Measurements from ENCODE around the gene PCDH8.
A peak's percentile ranks its signal among the peaks of the same experiment; 100 is the strongest.

The PCDH8 gene

DNA sequence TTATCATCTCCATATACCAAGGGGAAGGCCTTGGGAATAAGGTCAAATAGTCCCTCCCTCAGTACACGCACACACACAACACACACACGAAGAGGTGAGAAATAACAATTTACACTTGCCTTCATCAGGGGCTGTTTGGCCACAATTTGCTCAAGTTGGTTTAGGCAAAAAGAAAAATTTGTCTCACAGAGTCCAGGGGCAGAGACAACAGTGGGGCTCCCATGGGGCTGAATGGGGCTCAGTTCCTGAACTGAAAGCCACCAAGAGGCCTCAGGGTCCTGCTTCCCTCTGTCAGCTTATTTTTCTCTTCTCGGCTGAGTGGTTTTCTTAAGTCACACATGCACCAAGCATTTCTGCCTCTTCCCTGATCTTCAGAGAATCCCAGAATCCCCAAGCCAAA lies 35.5 kb downstream of the PCDH8 start:
- FAIRE-seq, result no peak
- no peak for TF ChIP-seq POLR2A (IDR thresholded peaks at IDR 0.05; ENCODE audit: low read depth, low read length)

DNA sequence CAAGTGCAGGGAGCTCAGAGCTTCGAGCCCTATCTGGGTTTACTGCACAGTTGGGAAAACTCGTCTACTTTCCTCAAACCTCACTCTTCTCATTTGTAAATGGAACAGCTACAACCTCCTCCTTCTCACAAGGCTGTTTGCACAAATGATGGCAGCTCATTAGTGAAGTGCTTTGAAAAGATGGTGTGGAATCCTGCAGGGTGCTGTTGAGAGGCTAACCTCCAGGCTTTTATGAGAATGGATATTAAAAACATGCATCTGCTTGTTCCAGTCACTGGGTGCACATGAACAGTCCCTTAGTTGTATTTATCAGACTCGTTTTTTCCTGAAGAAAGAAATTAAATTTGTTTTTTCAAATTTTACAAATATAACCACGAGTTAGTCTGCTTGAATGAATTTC lies 36.6 kb downstream of the PCDH8 start:
- no peak for FAIRE-seq
- no peak for DNase-seq (ENCODE audit: insufficient read length, low spot score)
- no peak for TF ChIP-seq POLR2A (IDR thresholded peaks at IDR 0.05; ENCODE audit: low read depth, low read length)

More for the DNA sequence above, 35.5 kb downstream of the PCDH8 start:
- DNase-seq (ENCODE audit: insufficient read length, low spot score), result no peak

DNA sequence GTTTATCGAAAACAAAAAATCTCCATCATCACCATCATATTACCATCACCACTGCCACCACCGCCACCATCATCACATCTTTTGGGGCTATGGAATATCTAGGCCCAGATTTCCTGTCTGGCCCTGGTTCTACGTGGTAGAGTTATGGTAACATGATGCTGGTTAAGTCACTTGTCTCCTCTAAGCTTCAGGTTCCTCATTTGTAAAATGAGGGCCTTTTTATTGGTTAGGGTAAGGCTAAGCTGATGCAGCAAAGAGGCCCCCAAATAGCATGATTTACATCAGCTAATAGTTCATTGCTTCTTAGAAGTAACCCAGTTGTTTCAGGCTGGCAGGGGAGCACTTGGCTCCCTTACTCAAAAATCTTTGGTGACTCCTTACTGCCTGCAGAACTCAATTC lies 37.9 kb downstream of the PCDH8 start:
- no peak for DNase-seq (ENCODE audit: insufficient read length, low spot score)
- no peak for FAIRE-seq

DNA sequence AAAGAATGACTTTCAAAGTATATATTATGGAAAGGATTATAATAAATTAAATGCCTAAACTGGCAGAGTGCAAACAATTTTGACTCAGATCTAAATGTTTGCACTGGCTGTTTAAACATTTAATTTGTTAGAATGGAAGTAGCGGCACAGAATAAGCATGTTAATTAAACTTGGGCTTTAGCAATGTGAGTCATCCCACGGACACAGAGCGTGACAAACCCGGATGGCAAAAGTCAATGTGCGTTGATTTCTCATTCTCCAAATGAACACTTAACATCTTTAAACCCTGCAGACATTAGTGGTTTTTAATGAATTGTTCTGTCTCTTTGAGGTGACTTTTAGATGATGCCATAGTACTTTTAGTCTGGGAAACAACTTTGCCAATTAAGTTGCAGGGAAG lies 38.4 kb downstream of the PCDH8 start:
- FAIRE-seq (no peak), DNase-seq (ENCODE audit: insufficient read length, low spot score) (no peak)
- TF ChIP-seq POLR2A (IDR thresholded peaks at IDR 0.05; ENCODE audit: low read depth, low read length), result no peak

More for the DNA sequence above, 37.9 kb downstream of the PCDH8 start:
- no peak for TF ChIP-seq POLR2A (IDR thresholded peaks at IDR 0.05; ENCODE audit: low read depth, low read length)

DNA sequence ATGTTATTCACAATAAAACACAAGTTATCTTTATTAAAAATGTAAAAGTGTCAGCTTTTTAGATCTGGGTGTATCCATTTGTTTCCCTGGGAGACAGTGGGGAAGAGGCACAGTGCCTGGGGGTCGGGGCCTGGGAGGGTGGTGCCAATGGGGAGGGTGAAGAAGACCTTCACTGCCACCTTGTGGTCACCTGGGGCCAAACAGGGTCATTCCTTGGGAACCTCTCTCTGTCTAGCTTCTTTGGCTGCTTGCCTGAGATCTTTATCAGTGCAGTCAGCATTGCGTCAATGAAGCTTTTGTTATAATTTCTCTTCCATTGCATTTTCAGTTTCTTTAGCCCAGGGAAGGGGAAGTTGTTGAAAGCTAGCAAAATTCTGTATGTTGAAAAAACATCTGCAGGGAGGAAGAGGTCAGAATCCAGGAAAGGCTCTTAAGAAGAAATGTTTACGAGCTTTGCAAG lies 39.1 kb downstream of the PCDH8 start:
- no peak for TF ChIP-seq POLR2A (IDR thresholded peaks at IDR 0.05; ENCODE audit: low read depth, low read length)
- no peak for FAIRE-seq
- peak; percentile 55 for DNase-seq (ENCODE audit: insufficient read length, low spot score)

DNA sequence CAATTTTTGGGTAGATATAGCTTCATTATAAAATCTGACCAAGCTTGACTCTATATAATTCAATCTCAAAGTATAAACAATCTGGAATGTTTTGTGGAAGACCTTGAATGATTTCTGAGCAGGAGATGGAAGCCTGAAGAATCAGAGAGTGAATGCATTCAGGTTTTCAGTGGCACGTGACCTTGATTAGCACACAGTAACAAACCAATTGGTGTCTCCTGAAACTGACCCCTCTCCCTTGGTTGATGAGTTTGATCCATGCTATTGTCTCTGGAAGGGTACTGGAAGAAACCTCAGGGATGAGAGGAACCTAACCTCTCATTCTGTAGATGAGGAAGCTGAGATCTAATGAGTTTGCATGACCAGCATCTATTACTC lies 39.6 kb downstream of the PCDH8 start:
- TF ChIP-seq POLR2A (IDR thresholded peaks at IDR 0.05; ENCODE audit: low read depth, low read length), result no peak
- DNase-seq (ENCODE audit: insufficient read length, low spot score) (no peak), FAIRE-seq (no peak)

DNA sequence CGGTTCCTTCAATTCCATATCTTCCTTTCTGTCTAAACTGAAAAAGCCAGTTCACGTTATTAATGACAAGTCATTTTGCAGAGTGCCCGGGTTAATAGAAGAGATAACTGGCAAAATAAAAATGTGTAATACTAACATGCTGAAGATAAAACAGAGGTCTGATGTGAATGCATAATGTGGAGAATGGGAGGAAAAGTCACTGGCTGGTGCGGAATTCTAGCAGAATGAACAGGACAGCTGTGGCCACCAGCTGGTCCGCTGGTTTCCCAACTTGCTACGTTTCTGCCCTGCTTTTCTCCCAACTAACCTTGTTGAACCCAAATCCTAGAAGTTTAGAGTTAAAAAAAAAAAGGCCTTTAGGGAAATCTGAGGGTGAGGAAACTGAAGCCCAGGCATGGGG lies 42.4 kb downstream of the PCDH8 start:
- DNase-seq (ENCODE audit: insufficient read length, low spot score) (no peak), FAIRE-seq (no peak)
- TF ChIP-seq POLR2A (IDR thresholded peaks at IDR 0.05; ENCODE audit: low read depth, low read length), result no peak

DNA sequence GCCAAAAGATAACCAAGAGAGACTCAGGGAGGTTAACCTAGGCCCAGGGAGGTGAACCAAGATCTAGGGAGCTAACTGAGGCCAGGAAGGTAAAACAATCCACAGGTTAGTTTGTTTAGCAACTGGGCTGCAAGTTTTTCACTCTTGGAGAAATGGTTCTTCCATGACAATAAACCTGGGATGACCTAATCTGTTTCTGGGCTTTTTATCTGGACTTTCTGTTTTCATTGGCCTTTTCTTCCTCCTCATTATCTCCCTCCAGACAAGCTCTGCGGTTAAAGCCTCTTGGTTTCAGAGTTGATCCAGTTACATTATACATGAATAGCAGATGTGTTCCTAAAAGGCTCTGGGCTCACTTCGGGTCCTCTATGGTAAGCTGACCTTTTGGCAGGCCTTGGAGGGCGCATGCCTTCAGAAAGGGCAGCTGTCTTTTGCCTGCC lies 44.2 kb downstream of the PCDH8 start:
- DNase-seq (ENCODE audit: insufficient read length, low spot score) (no peak), FAIRE-seq (no peak)
- TF ChIP-seq POLR2A (IDR thresholded peaks at IDR 0.05; ENCODE audit: low read depth, low read length), result no peak

DNA sequence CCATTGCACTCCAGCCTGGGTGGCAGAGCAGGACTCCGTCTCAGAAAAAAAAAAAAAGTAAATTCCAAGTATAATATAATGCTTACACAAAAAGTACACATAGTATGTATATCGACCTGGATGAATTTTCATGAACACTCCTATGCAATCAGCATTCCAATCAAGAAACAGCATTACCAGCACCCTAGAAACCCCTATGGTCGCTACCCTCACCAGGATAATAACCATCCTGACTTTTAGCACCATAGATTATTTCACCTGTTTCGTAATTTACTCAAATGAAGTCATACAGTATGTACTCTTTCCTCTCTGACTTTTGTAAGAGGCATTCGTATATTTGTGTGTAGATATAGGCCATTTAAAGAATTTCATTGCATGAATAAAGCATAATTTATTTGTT lies 47.6 kb downstream of the PCDH8 start:
- FAIRE-seq, result no peak
- DNase-seq (ENCODE audit: insufficient read length, low spot score), result no peak
- no peak for TF ChIP-seq POLR2A (IDR thresholded peaks at IDR 0.05; ENCODE audit: low read depth, low read length)

DNA sequence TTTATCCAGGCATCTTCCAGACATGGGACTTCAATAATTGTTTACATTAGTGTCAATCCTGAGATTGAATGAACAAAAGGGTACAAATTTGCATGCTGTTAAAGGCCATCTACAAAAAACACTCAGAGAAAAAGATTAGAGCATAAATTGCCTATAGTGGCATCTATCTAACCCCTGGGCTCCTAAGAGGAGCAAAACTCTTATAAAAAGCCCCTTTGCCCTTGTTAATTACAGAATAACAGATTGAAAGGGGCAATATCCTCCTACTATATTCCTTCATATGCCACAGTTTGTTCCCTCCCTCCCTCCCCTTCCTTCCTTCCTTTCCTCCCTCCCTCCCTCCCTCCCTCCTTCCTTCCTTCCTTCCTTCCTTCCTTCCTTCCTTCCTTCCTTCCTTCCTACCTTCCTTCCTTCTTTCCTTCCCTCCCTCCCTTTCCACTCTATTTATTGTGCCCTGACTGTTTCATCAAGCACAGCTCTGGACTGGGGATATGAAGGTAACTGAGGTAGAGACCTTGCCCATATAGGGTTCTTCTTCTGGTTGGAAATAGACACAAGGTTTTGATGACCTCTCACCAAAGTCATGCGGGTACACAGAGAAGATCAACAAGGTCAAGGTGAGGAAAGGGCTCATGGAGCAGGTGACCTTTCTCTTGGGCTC lies 49.5 kb downstream of the PCDH8 start:
- FAIRE-seq (no peak), DNase-seq (ENCODE audit: insufficient read length, low spot score) (no peak)
- no peak for TF ChIP-seq POLR2A (IDR thresholded peaks at IDR 0.05; ENCODE audit: low read depth, low read length)

DNA sequence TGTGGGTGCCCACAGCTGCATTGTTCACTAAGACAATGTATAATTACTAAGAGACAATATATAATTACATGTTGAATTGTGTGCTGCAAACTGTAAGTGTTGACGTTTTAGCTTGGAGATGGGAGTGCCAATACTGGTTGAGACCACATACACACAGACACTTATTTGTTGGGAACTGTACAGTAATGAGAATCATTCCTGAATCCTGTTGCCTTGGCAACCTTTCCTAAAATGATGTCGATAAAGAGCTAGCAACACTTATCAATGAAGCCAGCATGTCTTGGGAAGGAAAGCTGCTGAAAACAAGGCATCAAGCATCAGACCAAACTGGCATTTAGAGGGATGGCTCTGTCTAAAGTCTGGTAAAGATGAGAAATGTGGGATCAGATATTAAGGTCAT lies 51.3 kb downstream of the PCDH8 start:
- FAIRE-seq, result no peak
- DNase-seq (ENCODE audit: insufficient read length, low spot score), result no peak
- no peak for TF ChIP-seq POLR2A (IDR thresholded peaks at IDR 0.05; ENCODE audit: low read depth, low read length)

DNA sequence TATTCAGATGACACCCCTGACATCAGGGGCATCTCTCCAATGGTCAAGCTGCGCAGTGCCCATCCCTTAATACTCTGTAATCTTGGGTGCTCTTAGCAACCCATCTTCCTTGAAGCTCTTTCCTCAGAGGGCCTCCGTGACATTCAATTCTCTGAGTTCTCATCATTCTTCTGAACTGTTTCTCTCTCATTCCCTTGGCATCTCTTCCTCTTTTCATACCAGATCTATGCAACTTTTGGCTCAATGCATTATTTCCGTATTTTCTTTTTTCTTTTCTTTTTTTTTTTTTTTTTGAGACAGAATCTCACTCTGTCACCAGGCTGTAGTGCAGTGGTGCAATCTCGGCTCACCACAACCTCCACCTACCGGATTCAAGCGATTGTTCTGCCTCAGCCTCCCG lies 53.9 kb downstream of the PCDH8 start:
- DNase-seq (ENCODE audit: insufficient read length, low spot score), result no peak
- no peak for TF ChIP-seq POLR2A (IDR thresholded peaks at IDR 0.05; ENCODE audit: low read depth, low read length)
- FAIRE-seq, result no peak

DNA sequence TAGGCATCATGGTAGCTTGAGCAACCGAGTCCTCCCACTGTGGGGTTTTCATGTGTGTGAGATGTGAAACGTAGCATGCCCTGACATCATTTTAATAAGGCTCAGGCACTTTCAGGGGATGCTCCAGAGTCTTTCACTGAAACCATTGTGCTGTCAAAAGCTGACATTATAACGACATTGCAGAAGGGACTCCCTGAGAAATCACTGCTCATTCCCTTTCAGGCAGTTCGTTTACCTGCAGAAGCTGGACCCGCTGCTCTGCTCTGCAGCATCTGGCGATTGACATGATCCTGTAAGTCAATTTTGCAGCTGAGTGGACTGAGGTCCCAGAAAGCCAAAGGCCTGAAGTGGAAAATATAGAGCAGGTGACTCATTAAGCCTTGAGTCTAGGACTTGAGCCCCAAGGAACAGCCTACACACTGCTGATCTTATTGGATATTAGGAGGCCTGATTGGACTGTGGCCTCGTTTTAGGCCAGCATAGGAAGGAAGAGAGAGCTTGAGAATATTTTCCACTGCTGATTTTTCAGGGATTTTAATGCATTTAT lies 54.9 kb downstream of the PCDH8 start:
- no peak for TF ChIP-seq POLR2A (IDR thresholded peaks at IDR 0.05; ENCODE audit: low read depth, low read length)
- DNase-seq (ENCODE audit: insufficient read length, low spot score) (no peak), FAIRE-seq (no peak)

All from H54 (cell line).